GM18499 (cell line): ENCODE data around the gene EBP.

Experiments
- ATAC-seq: cut with Tn5 transposase; IDR thresholded peaks from one replicate; pipeline ENCODE4 v1.9.1; 2021; ENCODE audit warnings: moderate number of reproducible peaks; ENCODE audit not compliant: insufficient read depth, unreplicated experiment

EBP gene

DNA sequence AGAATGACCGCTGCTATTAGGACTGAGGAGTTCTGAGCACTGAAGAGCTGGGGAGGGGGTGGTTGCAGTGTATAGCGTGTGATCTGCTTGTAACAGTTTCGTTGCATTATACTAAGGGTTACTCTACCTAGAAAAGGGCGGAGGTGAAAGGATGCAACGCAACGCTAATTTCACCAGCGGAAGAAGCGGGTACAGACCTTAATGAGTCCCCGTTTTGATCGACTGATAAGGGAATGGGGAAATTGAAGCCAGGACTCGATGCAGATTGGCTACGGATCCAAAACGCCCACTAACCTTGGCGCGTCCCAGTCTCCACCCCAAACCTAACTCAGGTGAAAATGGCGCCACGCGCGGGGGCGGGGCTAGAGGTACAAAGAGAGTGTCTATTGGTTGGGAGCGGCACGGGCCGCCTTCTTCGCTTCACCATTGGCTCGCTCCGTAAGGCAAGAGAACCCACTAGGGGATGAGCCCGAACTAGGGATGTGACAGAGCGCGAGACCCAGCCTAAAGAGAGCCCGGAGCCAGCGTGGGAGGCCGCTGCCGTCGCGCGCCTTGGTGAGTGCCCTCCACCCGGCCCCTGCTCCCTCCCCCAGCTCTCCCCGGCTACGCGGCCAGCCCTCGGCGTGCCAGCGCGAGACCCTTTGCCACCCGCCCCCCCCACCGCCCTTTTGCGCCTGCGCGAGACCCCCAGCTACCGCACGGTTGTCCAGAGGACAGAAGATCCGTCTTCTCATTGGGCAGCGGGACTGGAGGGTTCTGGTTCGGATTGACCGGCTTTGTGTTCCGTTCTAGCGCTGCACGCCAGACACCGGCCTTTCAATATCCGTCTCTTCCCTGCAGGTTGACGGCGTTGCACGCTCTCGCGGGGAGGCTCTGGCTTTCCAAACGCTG is at the start of gene EBP:
TSS of gene EBP (plus strand) at position 456 of the 891 bp plus-strand sequence. CDS start 1,964 bp downstream, outside the sequence.
- no peak for ATAC-seq

DNA sequence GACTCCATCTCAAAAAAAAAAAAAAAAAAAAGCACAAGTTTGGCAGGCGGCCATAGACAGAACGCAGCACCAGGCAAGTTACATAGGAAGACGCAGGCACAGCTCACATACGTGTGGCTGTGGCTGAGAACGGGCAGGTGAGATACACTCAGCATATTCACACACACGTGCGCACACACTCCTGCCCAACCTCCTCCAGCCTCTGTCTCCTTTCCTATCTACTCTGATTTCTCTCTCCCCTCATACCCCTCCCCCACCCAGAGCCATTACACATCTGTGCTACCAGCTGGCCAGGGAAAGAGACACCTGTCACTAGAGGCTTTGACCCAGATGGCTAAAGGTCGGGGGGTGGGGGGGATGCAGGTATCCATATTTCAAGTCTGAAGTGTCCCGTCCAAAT is 49.4 kb upstream of the EBP start:
- no peak for ATAC-seq

DNA sequence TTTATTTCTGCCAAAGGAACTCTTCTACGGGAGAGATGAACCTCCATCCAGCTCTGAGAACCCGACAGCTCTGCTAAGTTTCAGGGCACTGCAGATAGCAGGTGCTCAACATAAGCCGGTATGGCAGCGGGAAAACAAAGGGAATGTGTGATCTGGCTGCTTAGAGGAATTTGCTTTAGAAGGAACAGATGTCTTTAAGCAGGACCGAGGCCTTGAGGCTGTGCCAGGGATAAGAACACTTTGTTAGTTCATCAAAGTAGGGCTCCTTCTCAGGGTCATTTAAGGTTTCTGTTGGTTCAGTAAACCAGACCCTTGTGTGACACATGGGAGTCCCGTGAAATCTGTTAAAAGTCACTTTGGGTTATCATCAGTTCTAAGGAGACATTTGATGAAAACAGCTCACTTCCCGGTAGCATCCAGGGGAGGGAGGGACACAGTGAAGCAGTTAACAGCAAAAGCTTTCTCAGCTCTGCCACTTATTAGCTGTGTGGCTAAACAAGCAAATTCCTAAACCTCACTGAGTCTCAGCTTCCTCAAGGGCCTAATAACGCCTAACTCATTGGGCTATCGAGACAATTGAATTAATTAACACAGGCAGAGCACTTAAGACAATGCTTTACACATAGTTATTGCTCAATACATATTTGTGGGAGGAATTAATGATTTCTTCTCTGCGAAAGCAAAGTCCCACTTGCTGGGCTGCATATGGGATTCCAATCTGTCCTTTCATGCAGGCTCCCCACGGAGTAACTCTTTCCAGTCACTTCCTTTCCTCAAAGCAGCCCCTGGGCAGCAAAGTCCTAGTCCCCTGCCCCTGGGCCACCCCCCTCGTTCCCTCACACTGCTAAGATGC is 48.5 kb upstream of the EBP start:
- no peak for ATAC-seq

DNA sequence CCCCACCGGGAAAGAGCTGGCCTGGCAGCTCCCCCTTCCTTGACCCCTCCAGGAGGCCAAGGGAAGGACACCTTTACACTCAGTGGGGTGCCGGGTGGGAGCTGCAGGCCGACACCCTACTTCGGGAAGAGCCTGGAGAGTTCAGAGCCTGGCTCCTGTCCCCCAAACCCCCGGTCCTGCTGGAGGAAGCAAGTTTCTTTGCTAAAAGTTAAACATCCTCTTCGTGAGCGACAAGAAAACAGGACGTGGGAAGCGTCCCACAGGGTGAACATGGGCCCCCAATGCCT is 48.0 kb upstream of the EBP start:
- ATAC-seq, result no peak

DNA sequence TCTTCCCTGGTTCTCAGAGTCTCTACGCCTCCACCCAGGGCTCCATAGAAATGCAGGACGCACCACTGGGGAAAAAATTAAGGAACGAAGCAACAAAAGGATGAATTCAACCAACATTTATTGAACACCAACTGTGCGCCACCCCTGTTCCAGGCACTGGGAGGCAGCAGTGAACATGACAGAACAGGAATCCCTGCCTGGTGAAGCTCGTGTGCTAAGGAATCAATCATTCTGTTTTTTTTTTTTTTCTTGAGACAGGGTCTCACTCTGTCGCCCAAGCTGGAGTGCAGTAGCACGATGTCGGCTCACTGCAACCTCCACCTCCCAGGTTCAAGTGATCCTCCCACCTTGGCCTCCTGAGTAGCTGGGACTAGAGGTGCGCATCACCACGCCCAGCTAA is 47.5 kb upstream of the EBP start:
- no peak for ATAC-seq

DNA sequence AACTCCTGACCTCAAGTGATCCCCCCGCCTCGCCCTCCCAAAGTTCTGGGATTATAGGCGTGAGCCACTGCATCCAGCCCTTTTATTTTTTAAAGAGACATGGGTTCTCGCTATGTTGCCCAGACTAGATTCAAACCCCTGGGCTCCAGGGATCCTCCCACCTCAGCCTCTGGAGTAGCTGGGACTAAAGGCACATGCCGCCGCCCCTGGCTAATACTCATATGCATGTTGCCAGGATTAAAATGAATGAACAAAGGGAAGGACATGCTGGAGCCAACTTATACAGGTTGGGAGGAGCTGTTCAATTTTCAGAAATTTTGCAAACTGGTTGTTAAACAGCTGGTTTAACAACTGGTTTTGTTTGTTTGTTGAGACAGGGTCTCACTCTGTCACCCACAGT is 47.0 kb upstream of the EBP start:
- ATAC-seq, result no peak

DNA sequence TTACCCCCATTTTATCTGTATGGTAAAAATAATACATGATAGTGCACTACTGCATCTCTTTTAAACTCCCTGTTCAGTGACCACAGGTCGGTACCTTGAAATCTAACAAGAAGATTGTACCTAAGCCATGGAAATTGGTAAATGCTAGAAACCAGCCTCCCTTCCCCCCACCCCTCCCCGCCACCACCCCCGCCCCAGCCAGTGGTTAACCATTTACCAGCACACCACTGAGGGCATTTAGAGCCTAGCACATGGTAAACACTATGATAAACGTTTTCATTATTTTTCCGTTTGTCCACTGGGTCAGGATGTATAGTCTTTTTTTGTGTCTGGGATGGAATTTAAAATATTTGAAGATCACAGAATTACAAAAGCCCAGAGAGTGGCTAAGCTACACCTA is 46.3 kb upstream of the EBP start:
- no peak for ATAC-seq

DNA sequence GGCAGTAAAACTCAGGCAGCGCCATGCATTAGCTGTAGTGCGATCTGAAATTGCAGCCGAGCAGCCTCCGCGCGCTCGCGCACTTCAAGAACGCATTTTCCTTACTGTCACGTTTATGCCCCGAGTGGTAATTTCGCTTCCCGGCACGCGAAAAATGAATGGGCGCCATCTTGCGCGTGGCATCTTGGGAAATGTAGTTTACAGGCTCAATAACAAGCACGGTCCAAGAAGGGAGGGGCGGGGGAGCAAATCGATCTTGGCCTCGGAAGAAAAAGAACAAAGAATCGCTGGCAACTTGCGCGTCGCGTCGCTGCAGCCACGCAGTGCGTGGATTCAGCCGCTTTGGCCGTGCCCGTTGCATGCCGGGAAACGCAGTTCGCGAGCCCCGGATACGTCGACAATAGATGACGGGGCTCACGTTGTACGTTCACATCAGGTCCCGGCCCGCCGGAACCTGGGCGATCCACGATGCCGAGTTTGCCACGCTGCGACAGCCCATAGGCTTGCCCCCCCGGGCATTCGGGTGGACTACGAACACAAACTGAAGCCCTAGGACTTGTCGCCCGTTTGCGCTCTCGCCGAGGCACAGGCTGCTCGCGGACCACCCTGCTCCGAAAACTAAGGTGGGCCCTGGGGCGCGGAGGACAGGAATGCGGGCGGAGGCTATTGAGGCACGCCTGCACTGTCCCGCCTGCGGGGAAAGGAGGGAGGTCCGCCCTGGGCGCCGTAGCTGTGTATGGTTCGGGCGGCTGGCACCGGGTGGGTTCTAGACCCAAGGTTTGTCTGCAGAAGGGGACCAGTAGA is 45.6 kb upstream of the EBP start, which contains the start of gene FTSJ1:
TSS of gene FTSJ1 (plus strand) at position 426 of the 804 bp plus-strand sequence. CDS start 1,849 bp downstream, outside the sequence.
- no peak for ATAC-seq

DNA sequence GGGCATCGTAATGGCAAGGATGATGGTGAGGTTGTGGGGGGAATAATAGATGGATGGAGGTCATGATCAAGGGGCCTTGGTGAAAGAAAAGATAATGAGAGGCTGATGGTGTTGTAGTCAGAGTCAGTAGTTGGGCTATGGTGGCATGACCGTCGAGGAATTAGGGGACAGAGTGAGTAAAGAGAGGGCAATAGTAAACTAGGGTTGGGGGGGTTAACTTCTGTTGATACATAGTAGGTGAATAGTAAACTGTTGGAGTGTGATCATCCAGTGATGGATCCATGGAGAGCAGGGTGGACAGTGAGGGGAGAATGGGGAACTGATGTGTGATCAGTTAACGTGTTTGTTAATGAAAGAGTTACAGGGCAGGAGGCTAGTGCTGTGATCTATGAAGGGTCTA is 44.7 kb upstream of the EBP start:
- ATAC-seq, result no peak

DNA sequence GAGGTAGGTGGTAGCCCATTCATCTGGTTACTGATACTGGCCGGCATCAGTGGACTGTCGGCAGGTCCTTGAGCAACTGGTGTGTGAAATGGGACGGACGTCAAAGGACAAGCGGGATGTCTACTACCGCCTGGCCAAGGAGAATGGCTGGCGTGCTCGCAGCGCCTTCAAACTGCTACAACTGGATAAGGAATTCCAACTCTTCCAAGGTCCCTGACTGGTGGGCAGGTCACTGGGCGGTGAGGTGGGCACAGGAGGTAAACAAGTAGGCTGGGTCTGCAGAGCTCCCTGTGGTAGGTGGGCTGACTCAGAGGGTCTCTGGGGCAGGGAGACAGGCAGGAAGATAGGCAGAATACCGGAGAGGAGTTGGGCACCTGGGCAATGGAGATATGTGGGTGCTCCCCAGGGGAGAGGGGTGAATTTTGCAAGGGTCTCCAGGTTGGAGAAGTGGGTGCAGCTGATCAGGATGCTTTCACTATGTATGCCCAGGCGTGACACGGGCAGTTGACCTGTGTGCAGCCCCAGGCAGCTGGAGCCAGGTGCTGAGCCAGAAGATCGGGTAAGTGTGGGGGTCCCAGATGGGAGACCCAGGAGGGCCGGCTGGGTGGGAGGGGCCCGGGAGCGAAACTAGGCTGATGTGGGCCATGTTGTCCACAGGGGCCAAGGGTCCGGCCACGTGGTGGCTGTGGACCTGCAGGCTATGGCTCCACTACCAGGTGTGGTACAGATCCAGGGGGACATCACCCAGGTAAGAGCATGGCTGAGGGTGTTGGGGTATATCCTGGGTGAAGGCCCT is 43.5 kb upstream of the EBP start:
- no peak for ATAC-seq

DNA sequence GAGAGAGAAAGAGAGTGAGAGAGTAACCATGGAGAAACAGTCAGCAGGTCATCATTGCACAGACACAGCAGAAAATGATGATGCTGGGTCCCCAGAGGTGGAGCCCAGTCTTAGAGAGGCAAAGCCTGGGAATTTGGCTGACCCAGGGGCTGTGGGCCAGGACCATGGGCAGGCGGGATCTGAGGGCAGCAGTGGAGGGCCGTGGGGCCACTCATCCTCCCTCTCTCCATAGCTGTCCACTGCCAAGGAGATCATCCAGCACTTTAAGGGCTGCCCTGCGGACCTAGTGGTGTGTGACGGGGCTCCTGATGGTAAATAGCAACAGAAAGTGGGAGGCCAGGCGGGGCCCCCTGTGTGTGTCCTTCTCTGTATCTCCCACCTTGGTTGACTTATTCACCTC is 42.8 kb upstream of the EBP start:
- no peak for ATAC-seq

DNA sequence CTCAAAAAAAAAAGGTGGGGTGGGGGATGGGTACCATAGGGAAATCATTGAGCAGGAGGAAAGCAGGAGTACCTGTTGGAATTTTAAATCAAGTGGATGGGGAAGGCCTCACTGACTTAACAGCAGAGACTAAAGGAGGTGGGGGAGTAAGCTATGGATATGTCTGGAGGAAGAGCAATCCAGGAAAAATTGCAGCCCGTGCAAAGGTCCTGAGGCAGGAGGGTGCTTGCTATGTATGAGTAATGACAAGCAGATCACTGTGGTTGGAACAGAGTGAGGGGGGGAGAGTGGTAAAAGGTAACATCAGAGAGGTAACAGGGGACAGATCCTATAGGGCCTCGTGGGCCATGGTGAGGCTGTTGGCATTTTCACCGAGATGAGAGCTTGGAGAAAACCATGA is 41.5 kb upstream of the EBP start:
- no peak for ATAC-seq

DNA sequence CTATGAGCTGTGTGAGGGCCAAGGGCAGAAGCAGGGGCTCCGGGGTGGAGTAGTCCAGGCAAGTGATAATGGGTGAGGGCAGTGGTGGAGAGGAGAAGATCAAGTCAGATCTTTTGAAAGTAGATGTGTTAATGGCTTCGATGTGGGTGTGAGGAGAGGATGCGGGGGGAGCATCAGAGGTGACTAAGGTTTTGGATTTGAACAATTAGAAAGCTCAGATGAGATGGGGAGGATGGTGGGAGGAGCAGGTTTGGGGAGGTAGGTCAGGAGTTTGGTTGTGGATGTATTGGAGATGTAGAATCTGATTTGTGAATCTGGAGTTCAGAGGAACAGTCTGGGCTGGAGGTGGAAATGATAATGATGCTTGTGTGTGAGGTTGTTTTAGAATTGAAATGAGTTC is 41.0 kb upstream of the EBP start:
- no peak for ATAC-seq

DNA sequence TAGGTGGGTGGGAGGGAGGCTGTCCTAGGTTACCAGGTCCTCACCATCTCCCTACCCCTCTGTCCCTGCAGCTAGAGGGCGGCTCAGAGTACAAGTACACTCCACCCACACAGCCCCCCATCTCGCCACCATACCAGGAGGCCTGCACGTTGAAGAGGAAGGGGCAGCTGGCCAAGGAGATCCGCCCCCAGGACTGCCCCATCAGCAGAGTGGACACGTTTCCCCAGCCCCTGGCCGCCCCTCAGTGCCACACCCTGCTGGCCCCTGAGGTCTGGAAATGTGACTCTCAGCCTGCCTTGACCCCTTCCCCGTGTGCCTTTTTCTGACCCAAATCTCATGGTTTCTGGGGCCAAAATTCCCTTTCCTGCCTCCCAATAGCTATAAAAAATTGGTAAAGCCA is 39.1 kb upstream of the EBP start:
- no peak for ATAC-seq

DNA sequence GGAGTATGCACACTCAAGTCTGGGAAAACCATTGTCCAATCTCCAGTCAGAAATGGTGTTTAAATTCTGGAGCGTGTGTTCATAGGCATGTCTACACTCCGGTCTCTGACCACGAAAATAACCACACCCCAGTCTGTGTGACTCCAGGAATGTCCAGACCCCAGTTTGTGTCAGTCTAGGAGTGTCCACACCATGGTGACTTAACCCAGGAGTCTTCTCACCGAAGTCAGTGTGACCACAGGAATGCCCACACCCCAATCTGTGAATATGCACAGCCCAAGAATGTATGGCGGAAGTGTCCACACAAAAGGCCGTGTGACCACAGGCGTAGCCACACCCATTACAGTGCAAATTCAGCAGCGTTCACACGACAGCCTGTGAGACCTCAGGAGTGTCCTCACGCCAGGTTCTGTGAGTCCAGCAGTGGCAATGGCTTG is 34.2 kb upstream of the EBP start:
- ATAC-seq, result no peak

DNA sequence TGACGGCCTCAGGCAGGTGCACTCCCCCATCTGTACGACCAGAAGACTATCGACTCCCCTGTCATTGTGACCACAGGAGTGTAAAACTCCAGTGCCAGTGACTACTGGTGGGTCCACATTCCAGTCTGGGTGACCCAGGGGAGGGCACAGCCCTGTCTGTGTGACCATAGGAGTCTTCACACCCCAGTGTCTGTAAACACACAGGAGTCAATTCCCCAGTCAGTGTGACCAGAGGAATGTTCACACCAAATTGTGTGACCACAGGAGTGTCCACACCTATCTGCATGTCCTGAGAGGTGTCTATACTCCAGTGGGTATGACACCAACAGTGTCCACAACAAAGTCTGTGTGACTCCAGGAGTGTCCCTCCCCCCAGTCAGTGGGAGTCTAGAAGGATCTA is 33.6 kb upstream of the EBP start:
- ATAC-seq, result no peak

DNA sequence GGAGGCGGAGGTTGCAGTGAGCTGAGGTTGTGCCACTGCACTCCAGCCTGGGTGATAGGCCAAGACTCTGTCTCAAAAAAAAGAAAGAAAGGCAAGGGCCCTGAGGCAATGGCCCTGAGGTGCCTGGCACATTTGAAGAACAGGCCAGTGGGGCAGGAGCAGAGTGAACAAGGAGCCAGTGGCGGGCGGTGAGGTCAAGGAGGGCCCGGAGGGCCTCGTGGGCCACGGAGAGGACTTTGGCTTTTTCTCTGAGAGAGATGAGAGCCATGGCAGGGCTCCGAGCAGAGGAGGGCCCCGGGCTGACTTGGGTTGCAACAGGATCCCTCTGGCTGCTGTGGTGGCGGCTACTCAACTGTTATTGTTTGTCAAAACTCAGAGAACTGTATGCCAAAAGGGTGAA is 32.3 kb upstream of the EBP start:
- ATAC-seq, result no peak

DNA sequence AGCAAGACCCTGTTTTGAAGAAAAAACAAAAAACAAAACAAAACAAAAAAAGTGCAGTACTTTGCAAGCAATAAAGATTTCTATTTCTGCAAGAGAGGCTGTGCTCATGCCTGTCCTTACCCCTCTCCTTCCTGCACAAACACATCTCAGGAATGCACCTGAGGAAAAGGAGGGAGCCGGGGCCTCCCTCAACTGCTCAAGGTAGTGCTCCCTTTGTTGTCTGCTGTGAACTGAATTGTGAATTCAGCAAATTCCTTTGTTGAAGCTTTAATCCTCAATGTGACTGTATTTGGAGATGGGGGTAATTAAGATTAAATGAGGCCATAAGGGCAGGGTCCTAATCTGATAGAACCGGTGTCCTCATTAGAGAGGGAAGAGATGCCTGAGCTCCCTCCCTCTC is 31.7 kb upstream of the EBP start:
- no peak for ATAC-seq

DNA sequence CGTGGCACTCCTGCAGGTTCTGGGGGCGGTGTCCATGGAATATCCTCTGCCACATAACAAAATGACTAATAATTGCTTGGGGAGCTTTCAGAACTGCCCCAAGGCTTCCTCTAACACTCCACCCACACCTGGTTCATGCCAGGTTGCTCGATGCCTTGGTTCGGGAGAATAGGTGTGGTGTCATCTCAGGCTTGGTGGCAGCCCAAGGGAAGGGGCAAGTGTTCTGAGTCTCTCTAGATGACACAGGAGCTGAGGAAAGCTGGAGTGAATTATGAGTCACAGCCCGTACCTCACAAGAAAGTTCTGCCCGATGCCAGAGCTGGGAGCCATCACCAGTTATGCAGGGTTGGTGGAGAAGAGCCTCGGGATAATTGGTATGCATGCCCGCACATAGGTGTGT is 30.9 kb upstream of the EBP start:
- ATAC-seq, result no peak

DNA sequence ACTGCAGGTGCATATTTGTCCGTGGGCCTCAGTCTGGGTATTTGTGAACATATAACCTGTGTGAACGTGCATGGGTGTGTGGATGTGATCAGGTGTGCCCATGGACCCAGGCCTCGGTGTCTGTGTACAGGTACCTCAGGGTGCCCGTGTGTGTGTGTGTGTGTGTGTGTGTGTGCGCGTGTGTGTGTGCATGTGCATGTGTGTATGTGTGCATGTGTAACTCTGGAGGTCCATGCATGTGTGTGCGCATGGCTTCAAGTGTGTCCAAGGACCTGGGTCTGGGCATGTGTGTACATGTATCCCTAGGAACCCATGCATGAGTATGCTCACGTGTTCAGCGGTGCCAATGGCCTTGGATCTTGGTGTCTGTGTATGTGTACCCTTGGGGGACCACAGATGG is 29.8 kb upstream of the EBP start:
- ATAC-seq, result no peak
